Activated naive CD8-positive, alpha-beta T cell treated with anti-CD3 and anti-CD28 coated beads for 36 hours (primary cell): Measurements from ENCODE around the gene TRAPPC5. TPM values are rescaled to one million over a fixed set of nuclear protein-coding genes. Genes with fewer than 3 reads are reported as not detected.

Experiments used
- DNase-seq: peaks from one replicate; pipeline ENCODE4 v3.0.0; 2021
- H3K27ac Mint-ChIP-seq: one replicate; pipeline ENCODE4 v1.8.0; 2022; ENCODE audit warnings: mild to moderate bottlenecking, moderate library complexity, mixed read lengths
- H3K27me3 Mint-ChIP-seq: one replicate; pipeline ENCODE4 v1.8.0; 2022; ENCODE audit warnings: mild to moderate bottlenecking, mixed read lengths
- H3K36me3 Mint-ChIP-seq: one replicate; pipeline ENCODE4 v1.8.0; 2021; ENCODE audit warnings: mild to moderate bottlenecking, mixed read lengths
- H3K4me1 Mint-ChIP-seq: one replicate; pipeline ENCODE4 v1.8.0; 2021; ENCODE audit warnings: mixed read lengths
- H3K4me3 Mint-ChIP-seq: one replicate; pipeline ENCODE4 v1.8.0; 2022; ENCODE audit warnings: mild to moderate bottlenecking, moderate library complexity, mixed read lengths
- H3K9me3 Mint-ChIP-seq: one replicate; pipeline ENCODE4 v1.8.0; 2022; ENCODE audit warnings: mixed read lengths
- total RNA-seq, 2 experiments: library from RNA; stranded (reverse); gene quantifications; one replicate each; pipeline ENCODE4 v1.2.3, GENCODE V29; 2021

The TRAPPC5 gene
- total RNA-seq, 2 experiments from 2014 or later, result 83.3 to 83.8 TPM

DNA sequence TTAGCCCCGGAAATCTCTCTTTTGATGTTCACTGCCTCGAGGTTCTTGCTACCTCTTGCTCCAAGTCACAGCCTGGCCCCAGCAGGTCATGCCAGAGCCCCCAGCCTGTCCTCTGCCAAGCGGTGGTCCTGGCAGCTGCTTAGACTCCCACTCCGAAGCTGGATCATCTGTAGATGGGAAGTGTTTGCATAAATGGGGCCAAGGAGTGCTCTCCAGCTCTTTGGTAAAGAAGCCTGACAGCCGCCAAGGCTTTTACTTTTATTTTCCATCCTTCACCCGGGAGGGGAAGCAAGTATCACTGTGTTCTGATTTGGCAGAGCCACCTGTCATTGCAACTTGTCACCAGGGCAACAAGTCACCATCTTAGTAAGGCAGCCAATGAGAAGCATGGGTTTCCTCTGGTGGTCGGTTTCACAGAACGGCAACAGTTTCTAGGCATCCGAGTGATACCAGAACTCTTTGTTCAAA is 22.4 kb upstream of the TRAPPC5 start:
- H3K4me1 Mint-ChIP-seq, result peaks cover 24% of the 10 kb centered on the region
- H3K4me3 Mint-ChIP-seq, result peak overlapping the region; percentile 77
- peak; percentile 69 for DNase-seq
- H3K27me3 Mint-ChIP-seq, result no peaks in the 10 kb centered on the region
- H3K27ac Mint-ChIP-seq, result peak overlapping the region; percentile 87
- H3K36me3 Mint-ChIP-seq, result no peaks in the 10 kb centered on the region
- H3K9me3 Mint-ChIP-seq, result no peaks in the 10 kb centered on the region

DNA sequence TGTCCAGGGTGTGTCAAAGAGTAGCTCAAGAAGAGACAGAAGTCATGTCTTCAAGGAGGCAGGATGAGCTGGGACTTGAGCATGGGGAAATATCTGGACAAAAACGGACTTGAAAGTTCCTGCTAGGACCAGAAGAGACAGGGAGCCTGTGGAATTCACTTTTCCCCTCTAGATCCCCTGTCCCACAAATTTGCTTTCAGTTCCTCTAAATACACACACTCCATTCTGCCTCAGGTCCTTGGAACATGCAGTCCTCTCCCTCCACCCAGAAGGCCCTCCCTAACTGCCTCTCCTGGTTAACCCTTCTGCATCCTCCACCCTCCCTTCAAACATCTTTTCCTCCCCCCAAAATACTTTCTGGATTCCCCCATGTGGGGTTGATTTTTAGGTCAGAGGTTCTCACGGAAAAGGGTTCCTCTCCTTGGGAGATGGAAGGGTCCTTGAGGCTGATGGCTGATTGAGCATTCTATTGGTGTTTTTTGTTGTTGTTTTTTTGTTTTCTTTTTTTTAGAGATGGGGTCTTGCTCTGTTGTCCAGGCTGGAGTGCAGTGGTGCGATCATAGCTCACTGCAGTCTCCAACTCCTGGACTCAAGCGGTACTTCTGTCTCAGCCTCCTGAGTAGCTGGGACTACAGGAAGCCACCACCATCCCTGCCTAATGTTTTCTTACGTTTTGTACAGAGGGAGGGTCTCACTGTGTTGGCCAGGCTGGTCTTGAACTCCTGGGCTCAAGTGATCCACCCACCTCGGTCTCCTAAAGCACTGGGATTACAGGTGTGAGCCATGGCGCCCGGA is 18.7 kb upstream of the TRAPPC5 start:
- Mint-ChIP-seq H3K4me3 (no peak overlapping the region), H3K27ac (no peak overlapping the region), H3K9me3 (no peaks in the 10 kb centered on the region), H3K27me3 (no peaks in the 10 kb centered on the region), H3K4me1 (peaks cover 16% of the 10 kb centered on the region), H3K36me3 (no peaks in the 10 kb centered on the region)
- DNase-seq, result no peak

DNA sequence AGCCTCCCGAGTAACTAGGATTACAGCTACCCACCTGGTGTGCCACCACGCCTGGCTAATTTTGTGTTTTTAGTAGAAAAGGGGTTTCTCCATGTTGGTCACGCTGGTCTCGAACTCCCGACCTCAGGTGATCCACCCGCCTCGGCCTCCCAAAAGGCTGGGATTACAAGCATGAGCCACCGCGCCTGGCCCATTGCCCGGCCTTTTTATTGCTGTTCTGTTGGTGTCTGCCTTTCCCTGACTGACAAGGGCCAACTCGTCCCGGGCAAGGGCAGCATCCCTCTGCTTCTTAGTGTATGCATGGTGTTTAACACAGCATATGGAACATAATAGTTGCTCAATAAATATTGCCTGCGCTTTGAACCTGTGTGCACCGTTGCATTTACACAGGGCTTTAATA is 18.0 kb upstream of the TRAPPC5 start:
- H3K4me1 Mint-ChIP-seq, result peaks cover 9% of the 10 kb centered on the region
- H3K27me3 Mint-ChIP-seq, result no peaks in the 10 kb centered on the region
- H3K36me3 Mint-ChIP-seq, result no peaks in the 10 kb centered on the region
- no peak overlapping the region for H3K4me3 Mint-ChIP-seq
- DNase-seq, result no peak
- H3K27ac Mint-ChIP-seq, result no peak overlapping the region
- no peaks in the 10 kb centered on the region for H3K9me3 Mint-ChIP-seq

DNA sequence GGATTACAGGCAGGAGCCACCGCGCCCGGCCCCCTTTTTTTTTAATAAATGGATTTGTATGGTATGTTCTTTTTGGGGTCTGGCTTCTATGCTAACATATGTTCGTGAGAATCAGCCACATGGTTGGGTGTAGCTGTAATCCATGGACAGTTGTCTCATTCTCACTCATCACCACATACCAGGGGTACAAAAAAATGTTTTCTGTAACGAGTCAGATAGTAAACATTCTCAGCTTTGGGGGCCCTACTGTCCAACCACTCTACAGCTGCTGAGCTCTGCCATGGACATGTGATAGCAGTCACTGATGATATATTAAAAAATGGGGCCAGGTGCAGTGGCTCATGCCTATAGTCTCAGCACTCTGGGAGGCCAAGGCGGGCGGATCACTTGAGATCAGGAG is 16.9 kb upstream of the TRAPPC5 start:
- H3K36me3 Mint-ChIP-seq, result no peaks in the 10 kb centered on the region
- no peaks in the 10 kb centered on the region for H3K4me1 Mint-ChIP-seq
- H3K27ac Mint-ChIP-seq, result no peak overlapping the region

DNA sequence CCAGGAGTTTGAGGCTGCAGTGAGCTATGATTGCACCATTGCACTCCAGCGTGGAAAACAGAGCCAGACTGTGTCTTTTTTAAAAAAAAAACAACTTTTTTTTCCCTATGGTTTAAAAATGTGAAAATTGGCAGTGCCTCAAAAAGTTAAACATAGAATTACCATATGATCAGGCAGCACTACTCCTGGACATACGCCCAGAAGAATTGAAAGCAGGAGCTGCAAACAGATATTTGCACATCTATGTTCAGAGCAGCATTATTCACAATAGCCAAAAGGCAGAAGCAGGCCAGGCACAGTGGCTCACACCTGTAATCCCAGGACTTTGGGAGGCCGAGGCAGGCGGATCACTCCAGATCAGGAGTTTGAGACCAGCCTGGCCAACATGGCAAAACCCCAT is 15.6 kb upstream of the TRAPPC5 start:
- peaks cover 5% of the 10 kb centered on the region for H3K4me1 Mint-ChIP-seq
- H3K4me3 Mint-ChIP-seq, result no peak overlapping the region
- DNase-seq, result no peak
- peaks cover 11% of the 10 kb centered on the region for H3K27me3 Mint-ChIP-seq
- H3K27ac Mint-ChIP-seq, result no peak overlapping the region
- H3K9me3 Mint-ChIP-seq, result no peaks in the 10 kb centered on the region
- H3K36me3 Mint-ChIP-seq, result no peaks in the 10 kb centered on the region

More for the DNA sequence above, 16.9 kb upstream of the TRAPPC5 start:
- Mint-ChIP-seq H3K27me3 (peaks cover 5% of the 10 kb centered on the region), H3K4me3 (no peak overlapping the region), H3K9me3 (no peaks in the 10 kb centered on the region)
- DNase-seq, result no peak

DNA sequence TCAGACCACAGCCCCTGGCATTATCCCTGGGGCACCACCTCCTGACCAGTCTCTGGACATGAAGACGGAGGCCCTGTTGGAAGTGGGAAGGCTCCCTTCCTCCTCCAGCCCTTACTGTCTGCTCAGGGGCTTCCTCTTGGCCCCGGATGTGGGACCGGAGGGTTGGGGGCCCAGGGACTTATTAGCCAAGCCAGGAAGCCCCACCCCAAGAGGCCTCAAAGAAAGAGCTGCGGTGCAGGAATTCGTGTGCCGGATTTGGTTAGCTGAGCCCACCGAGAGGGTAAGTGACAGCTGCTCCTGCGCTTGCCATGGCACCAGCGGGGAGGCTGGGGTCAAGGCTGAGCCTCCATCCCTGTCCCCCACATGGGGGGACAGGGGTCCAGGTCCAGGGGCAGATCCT is 11.8 kb upstream of the TRAPPC5 start, which contains the start of gene RETN:
Gene RETN (plus strand): TSS at position 208 of the 400 bp plus-strand sequence. CDS start 278 bp downstream, outside the sequence.
- Mint-ChIP-seq H3K27ac (no peak within 1 kb of the TSS), H3K9me3 (no peaks in the 10 kb centered on the region), H3K4me1 (peaks cover 12% of the 10 kb centered on the region), H3K27me3 (peaks cover 35% of the 10 kb centered on the region), H3K4me3 (peak within 1 kb of the TSS; percentile 15), H3K36me3 (no peaks in the 10 kb centered on the region)
- no peak for DNase-seq

DNA sequence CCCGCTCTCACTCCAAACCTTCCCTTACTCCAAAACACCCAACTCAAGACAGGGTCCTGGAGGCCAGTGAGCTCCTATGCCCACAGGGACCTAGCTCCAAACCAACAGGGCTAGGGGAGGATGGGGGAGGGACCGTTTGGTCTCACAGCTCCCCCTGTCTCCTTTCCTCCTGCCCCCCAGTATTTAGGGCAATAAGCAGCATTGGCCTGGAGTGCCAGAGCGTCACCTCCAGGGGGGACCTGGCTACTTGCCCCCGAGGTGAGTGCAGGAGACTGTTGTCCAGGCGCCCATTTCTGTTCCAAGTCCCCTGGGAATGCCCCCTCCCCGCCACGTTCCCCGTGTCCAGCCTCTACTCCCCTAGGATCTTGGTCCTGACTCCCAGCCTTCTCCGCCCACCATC is 11.0 kb upstream of the TRAPPC5 start:
- H3K4me3 Mint-ChIP-seq, result peak overlapping the region; percentile 15
- H3K9me3 Mint-ChIP-seq, result peaks cover 2% of the 10 kb centered on the region

DNA sequence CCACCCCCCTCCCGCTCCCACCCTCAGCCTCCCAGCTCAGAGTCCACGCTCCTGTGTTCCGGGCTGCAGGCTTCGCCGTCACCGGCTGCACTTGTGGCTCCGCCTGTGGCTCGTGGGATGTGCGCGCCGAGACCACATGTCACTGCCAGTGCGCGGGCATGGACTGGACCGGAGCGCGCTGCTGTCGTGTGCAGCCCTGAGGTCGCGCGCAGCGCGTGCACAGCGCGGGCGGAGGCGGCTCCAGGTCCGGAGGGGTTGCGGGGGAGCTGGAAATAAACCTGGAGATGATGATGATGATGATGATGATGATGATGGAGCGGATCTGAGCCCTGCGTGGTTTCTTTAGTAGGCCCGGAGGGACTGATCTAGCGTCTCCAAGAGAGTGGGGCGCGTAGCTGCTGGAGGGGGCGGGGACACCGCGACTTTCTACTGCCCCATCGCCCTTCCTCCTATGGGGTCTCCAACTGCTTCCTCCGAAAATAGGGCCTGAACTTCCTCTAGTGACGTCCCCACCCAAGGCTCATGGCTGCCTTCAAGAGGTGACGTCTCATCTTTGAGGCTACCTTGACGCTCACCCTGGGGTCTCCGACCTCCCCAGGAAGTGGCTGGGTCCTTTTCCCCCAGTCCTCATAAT is 10.4 kb upstream of the TRAPPC5 start:
- DNase-seq, result peak; percentile 54
- peak overlapping the region; percentile 69 for H3K4me3 Mint-ChIP-seq
- H3K27ac Mint-ChIP-seq, result no peak overlapping the region
- no peaks in the 10 kb centered on the region for H3K36me3 Mint-ChIP-seq
- H3K27me3 Mint-ChIP-seq, result peaks cover 45% of the 10 kb centered on the region
- peaks cover 14% of the 10 kb centered on the region for H3K4me1 Mint-ChIP-seq
- H3K9me3 Mint-ChIP-seq, result peaks cover 2% of the 10 kb centered on the region

More for the DNA sequence above, 11.0 kb upstream of the TRAPPC5 start:
- no peaks in the 10 kb centered on the region for H3K36me3 Mint-ChIP-seq
- peaks cover 14% of the 10 kb centered on the region for H3K4me1 Mint-ChIP-seq
- no peak overlapping the region for H3K27ac Mint-ChIP-seq
- H3K27me3 Mint-ChIP-seq, result peaks cover 43% of the 10 kb centered on the region
- DNase-seq, result no peak

DNA sequence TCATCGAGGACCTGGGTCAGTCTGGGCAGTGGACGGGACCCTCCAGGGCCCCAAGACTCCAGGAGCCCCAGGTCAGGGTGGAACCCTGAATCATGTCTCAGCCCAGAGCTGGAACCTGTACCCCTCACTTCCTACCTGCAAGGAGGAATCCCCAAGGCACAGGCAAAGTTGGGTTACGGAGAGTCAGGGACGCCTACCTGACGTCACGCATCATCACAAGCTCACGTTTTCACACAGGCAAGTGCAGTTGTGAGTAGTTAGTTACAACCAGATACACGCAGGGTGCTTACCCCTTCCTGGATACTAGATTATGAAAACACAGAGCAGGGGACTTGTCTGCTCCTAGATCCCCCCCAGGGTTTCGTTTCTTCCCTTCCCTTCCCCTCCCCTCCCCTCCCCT is 9.8 kb upstream of the TRAPPC5 start:
- peaks cover 2% of the 10 kb centered on the region for H3K9me3 Mint-ChIP-seq
- no peak overlapping the region for H3K27ac Mint-ChIP-seq
- DNase-seq, result no peak
- no peaks in the 10 kb centered on the region for H3K36me3 Mint-ChIP-seq
- peaks cover 48% of the 10 kb centered on the region for H3K27me3 Mint-ChIP-seq
- H3K4me1 Mint-ChIP-seq, result peaks cover 15% of the 10 kb centered on the region
- peak overlapping the region; percentile 69 for H3K4me3 Mint-ChIP-seq

DNA sequence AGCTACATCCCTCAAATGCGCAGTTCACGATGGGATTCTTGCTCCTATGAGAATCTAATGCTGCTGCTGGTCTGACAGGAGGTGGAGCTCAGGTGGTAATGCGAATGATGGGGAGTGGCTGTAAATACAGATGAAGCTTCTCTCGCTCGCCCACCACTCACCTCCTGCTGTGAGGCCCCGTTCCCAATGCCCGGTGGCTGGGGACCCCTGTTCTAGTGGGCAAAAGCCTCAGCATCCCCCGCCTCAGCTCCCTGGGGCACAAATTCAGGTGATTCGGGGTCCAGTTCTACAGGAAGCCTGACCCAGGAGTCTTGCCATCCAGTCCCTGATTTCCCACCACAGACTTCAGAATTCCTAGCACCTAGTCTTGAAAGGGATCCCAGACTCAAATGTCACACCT is 8.1 kb upstream of the TRAPPC5 start:
- H3K4me3 Mint-ChIP-seq, result no peak overlapping the region

DNA sequence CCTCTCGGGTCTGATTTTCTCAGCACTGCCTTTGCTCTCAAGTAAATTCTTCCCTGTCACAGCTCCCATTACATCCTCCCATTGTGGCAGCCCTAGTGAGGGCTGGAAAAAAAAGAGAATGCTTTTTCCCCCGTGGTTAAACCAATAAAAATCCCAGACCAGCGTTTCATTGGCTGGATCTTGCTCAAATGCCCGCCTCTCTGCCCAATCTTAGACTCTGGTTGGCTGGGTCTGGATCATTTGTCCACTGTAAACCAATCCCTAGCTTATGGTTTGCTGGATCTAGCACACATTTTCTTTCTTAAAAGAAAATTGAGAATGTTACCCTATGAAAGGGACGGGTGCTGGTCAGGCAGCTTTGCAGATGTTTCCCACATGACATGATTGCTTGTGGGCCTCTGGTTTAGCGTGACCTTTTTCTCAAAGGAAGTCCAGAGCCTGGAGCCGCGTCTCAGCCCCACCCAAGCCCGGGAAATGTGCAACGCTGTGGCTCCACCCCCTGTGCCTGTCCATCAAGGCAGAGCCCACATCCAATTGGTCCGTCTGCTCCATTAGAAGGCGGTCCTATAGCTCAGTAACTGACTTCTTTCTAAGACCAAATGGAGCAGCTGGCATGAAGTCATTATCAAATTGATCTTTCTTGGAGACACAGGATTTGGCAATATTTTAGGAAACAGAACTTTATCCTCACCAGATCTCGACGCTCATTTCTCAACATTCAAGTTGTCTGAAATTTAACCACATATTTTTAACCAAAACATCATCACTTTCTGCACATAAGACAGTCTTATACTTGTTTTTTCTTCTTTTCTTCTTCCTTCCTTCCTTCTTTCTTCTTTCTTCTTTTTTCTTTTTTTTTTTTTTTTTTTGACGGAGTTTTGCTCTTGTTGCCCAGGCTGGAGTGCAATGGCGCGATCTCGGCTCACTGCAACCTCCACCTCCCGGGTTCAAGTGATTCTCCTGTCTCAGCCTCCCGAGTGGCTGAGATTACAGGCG is 6.3 kb upstream of the TRAPPC5 start:
- peak; percentile 40 for DNase-seq

More for the DNA sequence above, 8.1 kb upstream of the TRAPPC5 start:
- no peak for DNase-seq
- Mint-ChIP-seq H3K9me3 (peaks cover 2% of the 10 kb centered on the region), H3K4me1 (peaks cover 31% of the 10 kb centered on the region), H3K27ac (no peak overlapping the region), H3K27me3 (peaks cover 65% of the 10 kb centered on the region), H3K36me3 (no peaks in the 10 kb centered on the region)

DNA sequence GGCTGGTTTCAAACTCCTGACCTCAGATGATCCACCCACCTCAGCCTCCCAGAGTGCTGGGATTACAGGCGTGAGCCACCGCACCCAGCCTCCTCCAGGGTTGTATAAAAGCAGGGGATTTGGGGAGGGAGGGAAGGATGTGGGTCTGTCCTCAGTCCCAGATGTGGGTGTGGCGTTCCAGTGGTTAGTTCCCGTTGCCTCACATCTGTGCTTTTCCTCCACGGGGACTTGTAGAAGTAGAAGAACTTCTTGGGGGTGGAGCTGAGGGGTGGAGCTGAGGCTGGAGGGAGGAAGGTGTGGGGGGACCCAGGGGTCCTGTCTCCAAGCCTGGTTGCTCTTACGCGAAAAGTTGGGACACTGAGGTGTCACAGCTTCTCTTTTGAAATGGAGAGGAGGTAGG is 4.3 kb upstream of the TRAPPC5 start:
- H3K4me3 Mint-ChIP-seq, result peak overlapping the region; percentile 18

More for the DNA sequence above, 6.3 kb upstream of the TRAPPC5 start:
- Mint-ChIP-seq H3K4me3 (no peak overlapping the region), H3K27me3 (peaks cover 65% of the 10 kb centered on the region), H3K27ac (no peak overlapping the region), H3K9me3 (peaks cover 2% of the 10 kb centered on the region), H3K36me3 (no peaks in the 10 kb centered on the region), H3K4me1 (peaks cover 43% of the 10 kb centered on the region)

DNA sequence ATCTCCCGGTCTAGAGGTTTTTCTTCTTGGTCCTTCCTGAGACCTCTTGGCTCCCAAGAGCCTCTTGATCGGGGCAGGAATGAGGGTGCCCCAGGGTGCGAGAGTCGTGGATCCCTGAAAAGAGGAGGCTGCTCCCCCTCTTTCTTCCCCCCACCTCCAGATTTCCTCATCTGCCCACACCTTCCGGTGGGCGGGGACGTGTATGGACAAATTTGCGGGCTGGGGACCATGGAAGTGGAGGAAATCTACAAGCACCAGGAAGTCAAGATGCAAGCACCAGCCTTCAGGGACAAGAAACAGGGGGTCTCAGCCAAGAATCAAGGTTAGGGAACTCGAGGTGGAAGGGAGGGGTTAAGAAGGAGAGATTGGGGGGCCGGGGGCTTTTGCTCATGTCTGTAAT is 3.8 kb upstream of the TRAPPC5 start, which contains the start of gene MCEMP1:
Gene MCEMP1 (plus strand): TSS at position 237 of the 400 bp plus-strand sequence. CDS start 31 bp downstream, at position 268.
- H3K4me3 Mint-ChIP-seq, result peak within 1 kb of the TSS; percentile 18

More for the DNA sequence above, 4.3 kb upstream of the TRAPPC5 start:
- Mint-ChIP-seq H3K27ac (no peak overlapping the region), H3K27me3 (peaks cover 50% of the 10 kb centered on the region), H3K4me1 (peaks cover 45% of the 10 kb centered on the region), H3K36me3 (no peaks in the 10 kb centered on the region), H3K9me3 (peaks cover 2% of the 10 kb centered on the region)
- DNase-seq, result no peak

DNA sequence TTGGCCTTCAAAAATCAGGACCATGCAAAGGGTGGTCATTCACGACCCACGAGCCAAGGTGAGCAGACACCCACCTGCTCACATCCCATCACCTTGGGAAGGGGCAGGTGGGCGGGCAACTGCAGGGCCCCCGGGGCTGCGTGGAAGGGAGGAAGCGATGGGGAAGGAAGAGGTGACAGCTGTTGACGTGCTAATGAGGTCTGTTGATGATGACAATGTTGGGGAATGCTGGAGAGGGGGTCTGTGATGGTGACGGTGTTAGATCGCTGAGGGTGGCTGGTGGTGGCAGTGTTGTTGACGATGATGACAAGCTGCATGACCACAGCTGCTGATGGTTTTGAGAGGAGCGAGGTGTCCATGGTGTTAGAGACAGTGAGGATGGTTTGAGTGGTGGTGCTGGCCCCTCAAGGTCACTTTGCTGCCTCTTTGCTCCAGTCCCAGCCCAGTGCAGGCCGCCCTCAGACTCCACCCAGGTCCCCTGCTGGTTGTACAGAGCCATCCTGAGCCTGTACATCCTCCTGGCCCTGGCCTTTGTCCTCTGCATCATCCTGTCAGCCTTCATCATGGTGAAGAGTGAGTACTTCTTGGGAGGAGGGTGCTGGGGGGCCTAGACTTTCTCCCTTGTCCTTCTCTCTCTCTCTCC is 2.8 kb upstream of the TRAPPC5 start:
- DNase-seq, result no peak
- peaks cover 53% of the 10 kb centered on the region for H3K4me1 Mint-ChIP-seq
- no peak overlapping the region for H3K4me3 Mint-ChIP-seq
- peaks cover 44% of the 10 kb centered on the region for H3K27me3 Mint-ChIP-seq
- H3K36me3 Mint-ChIP-seq, result peaks cover 6% of the 10 kb centered on the region
- H3K27ac Mint-ChIP-seq, result no peak overlapping the region
- peaks cover 2% of the 10 kb centered on the region for H3K9me3 Mint-ChIP-seq

More for the DNA sequence above, 3.8 kb upstream of the TRAPPC5 start, which contains the start of gene MCEMP1:
- H3K27ac Mint-ChIP-seq, result peak within 1 kb of the TSS; percentile 28
- peaks cover 45% of the 10 kb centered on the region for H3K27me3 Mint-ChIP-seq
- H3K9me3 Mint-ChIP-seq, result peaks cover 2% of the 10 kb centered on the region
- peaks cover 49% of the 10 kb centered on the region for H3K4me1 Mint-ChIP-seq
- no peak for DNase-seq
- H3K36me3 Mint-ChIP-seq, result peaks cover 2% of the 10 kb centered on the region
